HL-60 (cell line): Measurements from ENCODE around the gene DDOST.

Experiments used
- DNase-seq, 2 experiments: peaks; one replicate each; pipeline ENCODE4 v3.0.0-alpha.2; 2010 to 2020; ENCODE audit warnings: low read depth in 1 of 2, low spot score in 1 of 2
- H3K27ac ChIP-seq: fragments of 250-450 bp; sonication (Bioruptor Pico); replicated peaks from 2 replicates; pipeline ENCODE4 v1.5.1; 2020; ENCODE audit warnings: mild to moderate bottlenecking, moderate library complexity
- H3K27me3 ChIP-seq: fragments of 250-450 bp; sonication (Bioruptor Pico); 2 replicates; pipeline ENCODE4 v1.5.1; 2021; ENCODE audit warnings: mild to moderate bottlenecking, moderate library complexity; ENCODE audit not compliant: insufficient read depth, poor library complexity, severe bottlenecking
- H3K4me3 ChIP-seq: replicated peaks from 2 replicates; pipeline ENCODE4 v1.5.1; 2011; ENCODE audit warnings: mild to moderate bottlenecking, control low read depth, low read length; ENCODE audit not compliant: insufficient read depth
- GABPA ChIP-seq: IDR thresholded peaks from 2 replicates; pipeline ENCODE4 v1.6.1; 2012; ENCODE audit warnings: low read depth
- POLR2AphosphoS5 ChIP-seq: IDR thresholded peaks from 2 replicates; pipeline ENCODE4 v1.6.1; 2012; ENCODE audit warnings: low read depth
- SPI1 ChIP-seq: IDR thresholded peaks from 2 replicates; pipeline ENCODE4 v1.6.1; 2012; ENCODE audit warnings: low read depth, mild to moderate bottlenecking, borderline replicate concordance
- TF ChIP-seq, protein P1 (sequence below): IDR thresholded peaks from 2 replicates; pipeline ENCODE4 v1.6.1; 2012; ENCODE audit warnings: low read depth; ENCODE audit not compliant: insufficient replicate concordance
- TF ChIP-seq, protein P2 (sequence below): IDR thresholded peaks from one replicate; pipeline ENCODE4 v1.5.1; 2011; ENCODE audit warnings: low read length, control low read depth, inconsistent platforms; ENCODE audit not compliant: insufficient read depth

Gene DDOST

DNA sequence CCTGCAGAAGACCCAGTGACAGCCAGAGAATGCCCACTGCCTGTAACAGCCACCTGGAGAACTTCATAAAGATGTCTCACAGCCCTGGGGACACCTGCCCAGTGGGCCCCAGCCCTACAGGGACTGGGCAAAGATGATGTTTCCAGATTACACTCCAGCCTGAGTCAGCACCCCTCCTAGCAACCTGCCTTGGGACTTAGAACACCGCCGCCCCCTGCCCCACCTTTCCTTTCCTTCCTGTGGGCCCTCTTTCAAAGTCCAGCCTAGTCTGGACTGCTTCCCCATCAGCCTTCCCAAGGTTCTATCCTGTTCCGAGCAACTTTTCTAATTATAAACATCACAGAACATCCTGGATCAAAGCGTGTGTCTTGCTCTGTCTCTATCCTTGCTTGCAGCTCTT is 42.6 kb downstream of the DDOST start:
- DNase-seq = no peak
- TF ChIP-seq, protein P1, sequence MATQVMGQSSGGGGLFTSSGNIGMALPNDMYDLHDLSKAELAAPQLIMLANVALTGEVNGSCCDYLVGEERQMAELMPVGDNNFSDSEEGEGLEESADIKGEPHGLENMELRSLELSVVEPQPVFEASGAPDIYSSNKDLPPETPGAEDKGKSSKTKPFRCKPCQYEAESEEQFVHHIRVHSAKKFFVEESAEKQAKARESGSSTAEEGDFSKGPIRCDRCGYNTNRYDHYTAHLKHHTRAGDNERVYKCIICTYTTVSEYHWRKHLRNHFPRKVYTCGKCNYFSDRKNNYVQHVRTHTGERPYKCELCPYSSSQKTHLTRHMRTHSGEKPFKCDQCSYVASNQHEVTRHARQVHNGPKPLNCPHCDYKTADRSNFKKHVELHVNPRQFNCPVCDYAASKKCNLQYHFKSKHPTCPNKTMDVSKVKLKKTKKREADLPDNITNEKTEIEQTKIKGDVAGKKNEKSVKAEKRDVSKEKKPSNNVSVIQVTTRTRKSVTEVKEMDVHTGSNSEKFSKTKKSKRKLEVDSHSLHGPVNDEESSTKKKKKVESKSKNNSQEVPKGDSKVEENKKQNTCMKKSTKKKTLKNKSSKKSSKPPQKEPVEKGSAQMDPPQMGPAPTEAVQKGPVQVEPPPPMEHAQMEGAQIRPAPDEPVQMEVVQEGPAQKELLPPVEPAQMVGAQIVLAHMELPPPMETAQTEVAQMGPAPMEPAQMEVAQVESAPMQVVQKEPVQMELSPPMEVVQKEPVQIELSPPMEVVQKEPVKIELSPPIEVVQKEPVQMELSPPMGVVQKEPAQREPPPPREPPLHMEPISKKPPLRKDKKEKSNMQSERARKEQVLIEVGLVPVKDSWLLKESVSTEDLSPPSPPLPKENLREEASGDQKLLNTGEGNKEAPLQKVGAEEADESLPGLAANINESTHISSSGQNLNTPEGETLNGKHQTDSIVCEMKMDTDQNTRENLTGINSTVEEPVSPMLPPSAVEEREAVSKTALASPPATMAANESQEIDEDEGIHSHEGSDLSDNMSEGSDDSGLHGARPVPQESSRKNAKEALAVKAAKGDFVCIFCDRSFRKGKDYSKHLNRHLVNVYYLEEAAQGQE = no peak
- TF ChIP-seq SPI1 (no peak), POLR2AphosphoS5 (no peak), GABPA (no peak)
- TF ChIP-seq, protein P2, sequence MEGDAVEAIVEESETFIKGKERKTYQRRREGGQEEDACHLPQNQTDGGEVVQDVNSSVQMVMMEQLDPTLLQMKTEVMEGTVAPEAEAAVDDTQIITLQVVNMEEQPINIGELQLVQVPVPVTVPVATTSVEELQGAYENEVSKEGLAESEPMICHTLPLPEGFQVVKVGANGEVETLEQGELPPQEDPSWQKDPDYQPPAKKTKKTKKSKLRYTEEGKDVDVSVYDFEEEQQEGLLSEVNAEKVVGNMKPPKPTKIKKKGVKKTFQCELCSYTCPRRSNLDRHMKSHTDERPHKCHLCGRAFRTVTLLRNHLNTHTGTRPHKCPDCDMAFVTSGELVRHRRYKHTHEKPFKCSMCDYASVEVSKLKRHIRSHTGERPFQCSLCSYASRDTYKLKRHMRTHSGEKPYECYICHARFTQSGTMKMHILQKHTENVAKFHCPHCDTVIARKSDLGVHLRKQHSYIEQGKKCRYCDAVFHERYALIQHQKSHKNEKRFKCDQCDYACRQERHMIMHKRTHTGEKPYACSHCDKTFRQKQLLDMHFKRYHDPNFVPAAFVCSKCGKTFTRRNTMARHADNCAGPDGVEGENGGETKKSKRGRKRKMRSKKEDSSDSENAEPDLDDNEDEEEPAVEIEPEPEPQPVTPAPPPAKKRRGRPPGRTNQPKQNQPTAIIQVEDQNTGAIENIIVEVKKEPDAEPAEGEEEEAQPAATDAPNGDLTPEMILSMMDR = no peak
- Histone ChIP-seq H3K27me3 (no peaks in the 10 kb centered on the region), H3K27ac (no peak overlapping the region), H3K4me3 (no peak overlapping the region)

DNA sequence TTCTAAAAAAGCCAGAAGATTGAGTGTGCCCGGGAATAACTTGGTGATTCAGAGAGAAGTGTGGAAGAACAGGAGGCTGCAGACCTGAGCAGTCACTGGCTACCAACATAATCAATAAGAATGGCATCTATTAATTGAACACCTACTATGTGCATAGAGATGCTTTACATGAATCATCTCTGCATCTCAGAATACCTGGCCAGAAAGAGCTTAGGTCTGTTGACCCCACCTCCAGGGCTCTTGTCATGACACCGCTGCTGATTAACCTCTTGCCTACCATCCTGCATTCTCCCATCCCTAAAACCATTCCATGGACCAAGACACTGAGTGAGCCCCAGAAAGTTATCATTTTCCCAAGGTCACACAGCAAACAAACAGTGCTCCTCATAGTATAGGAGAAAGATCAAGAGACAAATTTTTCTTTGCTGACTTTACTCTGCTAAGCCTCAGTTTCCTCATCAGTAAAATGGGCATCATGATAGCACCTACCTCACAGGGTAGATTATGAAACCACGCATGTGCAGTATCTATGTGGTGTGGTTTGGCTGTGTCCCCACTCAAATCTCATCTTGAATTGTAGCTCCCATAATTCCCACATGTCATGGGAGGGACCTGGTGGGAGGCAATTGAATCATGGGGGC is 44.2 kb downstream of the DDOST start:
- no peak for DNase-seq
- TF ChIP-seq GABPA = no peak
- TF ChIP-seq SPI1 = no peak
- TF ChIP-seq POLR2AphosphoS5 = no peak
- TF ChIP-seq, protein P2 = no peak
- TF ChIP-seq, protein P1 = no peak
- Histone ChIP-seq H3K27ac (no peak overlapping the region), H3K27me3 (no peaks in the 10 kb centered on the region), H3K4me3 (no peak overlapping the region)

DNA sequence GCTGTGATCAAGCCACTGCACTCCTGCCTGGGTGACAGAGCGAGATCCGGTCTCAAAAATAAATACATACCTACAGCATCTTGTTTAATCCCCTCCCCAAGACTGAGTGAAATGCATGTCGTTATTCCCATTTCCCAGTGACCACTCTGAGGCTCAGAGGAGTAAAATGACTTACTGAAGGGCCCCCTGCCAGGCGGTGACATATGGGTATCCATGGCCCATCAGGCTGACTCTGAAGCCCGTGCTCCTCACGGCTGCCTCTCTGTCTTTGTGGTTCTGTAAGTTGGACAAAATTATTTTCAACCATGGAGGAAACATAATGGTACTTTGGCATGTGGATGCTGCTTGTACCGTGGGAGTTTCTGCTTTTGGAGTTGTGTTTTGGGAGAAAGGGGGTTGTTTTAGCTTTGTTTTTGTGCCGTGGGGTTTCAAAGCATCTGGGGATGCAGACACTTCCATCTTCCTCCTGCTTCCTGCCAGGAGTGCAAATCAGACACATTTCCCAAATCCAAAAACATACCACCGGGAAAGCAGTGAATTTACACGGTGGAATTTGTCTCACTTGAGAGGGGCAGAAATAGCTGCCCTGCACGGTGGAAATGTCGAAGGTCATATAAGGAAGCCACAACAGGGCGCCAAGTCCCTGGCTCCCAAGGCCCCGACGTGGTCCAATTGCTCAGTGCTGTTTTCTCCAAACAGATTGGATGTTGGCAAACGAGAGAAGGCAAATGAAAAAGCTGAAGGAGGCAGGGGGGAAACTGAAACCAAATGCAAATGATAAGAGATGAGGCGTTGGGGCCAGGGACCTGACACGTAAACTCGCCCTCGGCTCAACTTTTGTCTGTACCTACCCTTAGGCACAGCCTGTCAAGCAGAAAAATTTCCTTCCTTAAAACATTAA is 45.0 kb downstream of the DDOST start:
- no peak for DNase-seq
- H3K27ac ChIP-seq = no peak overlapping the region
- no peaks in the 10 kb centered on the region for H3K27me3 ChIP-seq
- TF ChIP-seq, protein P2 = no peak
- no peak for TF ChIP-seq POLR2AphosphoS5
- no peak for TF ChIP-seq GABPA
- TF ChIP-seq, protein P1 = no peak
- TF ChIP-seq SPI1 = no peak
- H3K4me3 ChIP-seq = no peak overlapping the region
